Measurements from ENCODE around the gene TSPAN18. TPM values are rescaled to one million over a fixed set of nuclear protein-coding genes. Genes with fewer than 3 reads are reported as not detected.

The TSPAN18 gene
- total RNA-seq, 3 donors from 2014 or later: 1.0 to 2.0 (median 1.8) TPM

- DNase-seq (ENCODE audit: low spot score in 2 of 2): no peak
- Histone ChIP-seq H3K4me1 (peaks cover 0 to 7% of the 10 kb centered on the region in 2 donors), H3K4me3 (no peak overlapping the region), H3K9me3 (no peaks in the 10 kb centered on the region), H3K27me3 (peaks cover 0 to 11% of the 10 kb centered on the region in 2 donors), H3K36me3 (no peaks in the 10 kb centered on the region), H3K27ac (no peak overlapping the region)
- intact Hi-C loops (cut with DNase I; ENCODE audit: low total_unique reads): no loop called here
- TF ChIP-seq POLR2A (IDR thresholded peaks at IDR 0.05): no peak
- no peak for TF ChIP-seq POLR2AphosphoS5 (IDR thresholded peaks at IDR 0.05)
- no peak for TF ChIP-seq CTCF (IDR thresholded peaks at IDR 0.05)
Measured at GRCh38 chr11:44731685-44732430, 5.1 kb downstream of the TSPAN18 start.

GRCh38 chr11:44732564-44732963 is 5.8 kb downstream of the TSPAN18 start:
- H3K27me3 ChIP-seq: peaks cover 0 to 6% of the 10 kb centered on the region in 2 donors
- no peak overlapping the region for H3K4me3 ChIP-seq
- intact Hi-C loops (cut with DNase I; ENCODE audit: low total_unique reads): no loop called here
- H3K27ac ChIP-seq: no peak overlapping the region
- DNase-seq (ENCODE audit: low spot score in 2 of 2): no peak
- no peaks in the 10 kb centered on the region for H3K9me3 ChIP-seq
- H3K4me1 ChIP-seq: peaks cover 0 to 1% of the 10 kb centered on the region in 2 donors
- TF ChIP-seq POLR2A (IDR thresholded peaks at IDR 0.05): no peak
- no peaks in the 10 kb centered on the region for H3K36me3 ChIP-seq

- no peaks in the 10 kb centered on the region for H3K9me3 ChIP-seq
- no peak for DNase-seq (ENCODE audit: low spot score in 2 of 2)
- H3K4me3 ChIP-seq: no peak overlapping the region
- no peaks in the 10 kb centered on the region for H3K4me1 ChIP-seq
- intact Hi-C loops (cut with DNase I; ENCODE audit: low total_unique reads): no loop called here
- no peak for TF ChIP-seq POLR2AphosphoS5 (IDR thresholded peaks at IDR 0.05)
- no peak for TF ChIP-seq CTCF (IDR thresholded peaks at IDR 0.05)
- TF ChIP-seq POLR2A (IDR thresholded peaks at IDR 0.05): no peak
- H3K27ac ChIP-seq: no peak overlapping the region
- no peaks in the 10 kb centered on the region for H3K27me3 ChIP-seq
- H3K36me3 ChIP-seq: no peaks in the 10 kb centered on the region
Measured at GRCh38 chr11:44733877-44734276, 7.1 kb downstream of the TSPAN18 start.

GRCh38 chr11:44734843-44735381 is 8.2 kb downstream of the TSPAN18 start:
- Histone ChIP-seq H3K9me3 (no peaks in the 10 kb centered on the region), H3K27me3 (no peaks in the 10 kb centered on the region), H3K27ac (no peak overlapping the region), H3K4me1 (no peaks in the 10 kb centered on the region), H3K4me3 (no peak overlapping the region), H3K36me3 (no peaks in the 10 kb centered on the region)
- DNase-seq (ENCODE audit: low spot score in 2 of 2): no peak
- intact Hi-C loops (cut with DNase I; ENCODE audit: low total_unique reads): no loop called here
- TF ChIP-seq CTCF (IDR thresholded peaks at IDR 0.05) (no peak), POLR2AphosphoS5 (IDR thresholded peaks at IDR 0.05) (no peak), POLR2A (IDR thresholded peaks at IDR 0.05) (no peak)

GRCh38 chr11:44736791-44737190 is 10.0 kb downstream of the TSPAN18 start:
- no peak overlapping the region for H3K27ac ChIP-seq
- DNase-seq (ENCODE audit: low spot score in 2 of 2): no peak
- TF ChIP-seq POLR2A (IDR thresholded peaks at IDR 0.05): no peak
- no peak for TF ChIP-seq POLR2AphosphoS5 (IDR thresholded peaks at IDR 0.05)
- TF ChIP-seq CTCF (IDR thresholded peaks at IDR 0.05): no peak
- intact Hi-C loops (cut with DNase I; ENCODE audit: low total_unique reads): no loop called here
- H3K27me3 ChIP-seq: peaks cover 0 to 5% of the 10 kb centered on the region in 2 donors
- no peaks in the 10 kb centered on the region for H3K9me3 ChIP-seq
- no peaks in the 10 kb centered on the region for H3K36me3 ChIP-seq
- H3K4me1 ChIP-seq: no peaks in the 10 kb centered on the region
- no peak overlapping the region for H3K4me3 ChIP-seq

Data from breast epithelium (tissue), 4 donors.